Measurements from ENCODE around the gene DAPK1.

The DAPK1 gene

GRCh38 chr9:87676976-87677775 is 179.5 kb downstream of the DAPK1 start:
- DNase-seq, result no peak

- DNase-seq, result no peak
These were observed 180.3 kb downstream of the DAPK1 start for GRCh38 chr9:87677776-87678587.

GRCh38 chr9:87678650-87679355 is 181.1 kb downstream of the DAPK1 start:
- DNase-seq, result peak in 1 of 2 experiments; percentile 18

DNA sequence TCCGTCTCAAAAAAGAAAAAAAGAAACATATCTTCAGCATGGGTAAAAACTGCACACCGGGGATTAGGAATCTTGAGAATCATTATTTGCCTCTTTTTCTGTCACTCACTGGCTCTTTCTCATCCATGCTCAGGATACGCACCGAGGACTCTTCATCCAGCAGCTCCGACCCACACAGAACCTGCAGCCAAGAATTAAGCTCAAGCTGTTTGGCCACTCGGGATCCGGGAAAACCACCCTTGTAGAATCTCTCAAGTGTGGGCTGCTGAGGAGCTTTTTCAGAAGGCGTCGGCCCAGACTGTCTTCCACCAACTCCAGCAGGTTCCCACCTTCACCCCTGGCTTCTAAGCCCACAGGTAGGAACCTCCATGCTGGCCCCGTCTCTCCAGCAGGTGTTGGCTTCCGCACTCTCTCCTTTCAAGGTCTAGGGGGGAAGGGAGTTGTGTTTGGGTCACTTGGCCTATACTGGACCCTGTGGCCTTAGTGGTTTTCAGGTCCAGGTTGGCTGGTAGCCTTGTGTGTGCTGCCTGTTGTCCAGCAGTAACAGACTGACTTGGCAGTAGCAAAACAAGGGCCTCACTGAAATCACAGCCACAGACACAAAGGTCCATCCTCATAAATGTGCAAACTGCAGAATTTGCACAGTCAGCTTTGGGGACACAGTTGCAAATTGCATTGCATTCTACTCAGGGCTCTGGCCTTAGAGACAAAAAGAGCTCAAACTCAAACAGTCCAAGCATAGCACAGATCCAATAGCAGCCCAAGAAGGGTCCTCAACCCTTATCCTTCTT is 183.8 kb downstream of the DAPK1 start:
- DNase-seq, result no peak

DNA sequence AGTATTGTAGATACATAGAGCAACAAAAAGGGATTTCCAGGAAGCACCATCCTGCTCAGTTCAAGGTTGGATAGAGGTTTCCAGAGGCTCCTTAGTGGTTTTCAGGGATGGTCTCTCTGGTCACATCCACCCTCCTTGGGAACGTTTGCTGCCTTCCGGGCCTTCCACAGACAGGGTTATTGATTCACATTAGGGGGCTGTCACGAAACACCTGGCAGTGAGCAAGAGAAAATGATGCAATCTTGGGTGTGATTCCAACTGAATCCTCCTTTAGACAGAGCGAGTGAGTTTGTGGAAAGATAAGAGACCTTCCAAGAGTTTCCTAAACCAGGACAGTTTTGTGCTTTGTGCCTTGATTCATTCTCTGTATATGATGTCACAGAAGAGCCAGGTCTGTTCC is 184.4 kb downstream of the DAPK1 start:
- DNase-seq, result no peak

GRCh38 chr9:87682618-87683017 is 185.0 kb downstream of the DAPK1 start:
- DNase-seq, result no peak

DNA sequence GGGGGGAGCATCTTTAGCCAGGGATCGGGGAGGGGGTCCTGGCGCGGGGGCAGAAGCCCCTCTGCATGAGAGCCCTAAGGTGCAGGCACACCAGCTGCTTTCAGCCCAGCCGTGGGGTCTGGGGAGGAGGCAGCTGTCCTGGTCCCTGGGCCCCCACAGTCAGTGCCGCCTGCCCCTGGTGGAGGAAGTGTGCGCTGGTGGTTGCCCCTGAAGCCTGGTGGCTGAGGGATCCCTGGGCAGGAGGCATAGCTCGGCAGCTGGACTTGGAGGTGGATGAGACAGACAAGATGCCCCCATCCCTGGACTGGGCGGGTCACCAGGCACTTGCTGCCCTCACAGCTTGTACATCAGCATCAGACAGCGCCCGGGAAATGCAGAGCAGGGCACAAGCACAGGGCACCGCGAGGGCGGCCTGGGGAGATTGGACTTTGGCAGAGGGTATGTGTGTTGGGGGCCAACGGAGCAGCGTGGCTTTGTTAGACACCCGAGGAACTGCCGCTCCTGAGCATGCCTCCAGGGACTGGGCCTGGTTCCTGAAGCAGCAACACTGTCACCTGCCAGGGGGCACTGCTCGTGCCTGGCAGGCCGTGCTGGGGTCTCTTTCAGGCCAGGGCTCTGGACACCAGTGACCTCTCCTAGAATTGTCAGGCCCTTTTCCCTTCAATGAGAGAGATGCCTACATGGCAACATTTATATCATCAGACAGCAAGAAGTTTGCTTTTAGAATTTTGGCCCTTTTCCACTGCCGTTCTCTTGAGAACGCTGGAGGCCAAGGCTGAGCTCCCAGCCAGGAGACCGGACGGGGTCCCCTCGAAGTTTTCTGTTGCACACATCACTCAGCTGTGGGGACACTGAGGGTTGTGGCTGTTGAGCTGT is 186.3 kb downstream of the DAPK1 start:
- no peak for DNase-seq

- DNase-seq, result no peak
These were observed 187.1 kb downstream of the DAPK1 start for GRCh38 chr9:87684627-87685219.

GRCh38 chr9:87685441-87685840 is 187.8 kb downstream of the DAPK1 start:
- no peak for DNase-seq

- no peak for DNase-seq
These were observed 188.3 kb downstream of the DAPK1 start for GRCh38 chr9:87685871-87686519.

GRCh38 chr9:87686520-87687090 is 188.9 kb downstream of the DAPK1 start:
- no peak for DNase-seq

DNA sequence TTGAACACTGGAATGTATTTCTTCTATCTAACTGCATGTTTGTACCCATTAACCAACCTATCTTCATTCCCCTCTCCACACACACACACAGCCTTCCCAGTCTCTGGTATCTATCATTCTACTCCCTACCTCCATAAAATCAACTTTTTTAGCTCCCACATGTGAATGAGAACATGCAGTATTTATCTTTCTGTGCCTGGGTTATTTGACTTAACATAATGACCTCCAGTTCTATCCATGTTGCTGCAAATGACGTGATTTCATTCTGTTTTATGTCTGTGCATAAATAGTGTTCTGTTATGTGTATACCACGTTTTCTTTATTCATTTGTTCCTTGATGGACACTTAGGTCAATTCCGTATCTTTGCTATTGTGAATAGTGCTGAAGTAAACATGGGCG is 189.5 kb downstream of the DAPK1 start:
- DNase-seq, result no peak

DNA sequence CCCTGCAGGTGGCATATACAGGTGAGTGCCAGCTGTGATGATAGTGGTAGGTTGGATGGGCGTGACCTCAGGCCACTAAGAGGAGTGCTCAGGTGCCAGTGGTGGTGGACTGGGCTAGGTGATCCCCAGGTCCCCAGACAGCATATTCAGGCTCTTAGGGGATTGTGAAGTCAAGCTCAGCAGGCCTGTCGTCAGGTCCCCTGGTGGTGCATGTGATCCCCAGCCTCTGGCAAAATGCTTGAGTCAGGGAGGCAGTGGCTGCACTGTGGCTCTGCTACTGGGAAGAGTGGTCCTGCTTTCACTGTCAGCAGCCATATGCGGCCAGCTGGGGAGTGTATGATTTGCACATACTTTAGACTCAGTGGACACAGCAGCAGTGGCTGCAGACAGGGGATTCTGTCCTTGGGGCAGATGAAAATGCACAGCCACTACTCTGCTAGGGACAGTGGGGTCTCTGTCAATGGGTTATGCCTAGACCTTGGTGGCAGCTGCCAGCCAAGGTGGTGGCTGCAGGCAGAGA is 196.6 kb downstream of the DAPK1 start:
- DNase-seq, result no peak

DNA sequence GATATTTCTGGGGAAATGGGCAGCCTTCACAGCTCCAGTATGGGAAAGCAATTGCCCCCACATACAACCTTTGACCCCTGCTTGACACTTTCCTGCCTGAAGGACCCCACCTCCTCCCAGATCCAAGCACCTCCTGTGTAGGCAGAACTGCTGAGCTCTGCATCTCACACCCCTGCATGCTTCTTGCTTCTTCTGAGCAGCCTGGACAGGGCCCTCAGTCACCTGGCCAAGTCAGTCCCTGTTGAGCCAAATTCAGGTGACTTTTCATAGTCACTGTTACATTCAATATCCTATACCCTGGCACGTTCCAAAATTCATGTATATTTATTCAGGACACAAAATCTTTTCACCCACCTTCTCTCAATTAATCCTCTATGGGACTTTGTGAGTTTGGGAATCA is 197.9 kb downstream of the DAPK1 start:
- no peak for DNase-seq

GRCh38 chr9:87696641-87697040 is 199.0 kb downstream of the DAPK1 start:
- no peak for DNase-seq

- DNase-seq, result no peak
These were observed 200.6 kb downstream of the DAPK1 start for GRCh38 chr9:87698069-87698809.

DNA sequence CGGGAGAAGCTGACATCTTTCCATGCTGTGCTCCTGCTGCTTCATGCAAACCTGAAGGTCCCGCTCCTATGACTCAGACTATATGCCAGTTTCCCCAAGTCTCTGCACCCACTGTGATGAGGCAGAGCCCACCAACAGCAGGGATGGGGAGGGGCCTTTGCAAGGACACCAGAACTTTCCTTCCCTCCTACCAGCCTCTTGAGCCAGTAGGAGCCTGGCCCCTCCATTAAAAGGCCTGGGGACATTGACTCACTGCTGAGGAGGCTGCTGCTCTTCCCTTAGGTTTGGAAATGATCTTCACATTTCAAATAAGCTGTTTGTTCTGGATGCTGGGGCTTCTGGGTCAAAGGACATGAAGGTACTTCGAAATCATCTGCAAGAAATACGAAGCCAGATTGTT is 202.2 kb downstream of the DAPK1 start:
- no peak for DNase-seq

GRCh38 chr9:87701491-87701890 is 203.8 kb downstream of the DAPK1 start:
- DNase-seq, result no peak

DNA sequence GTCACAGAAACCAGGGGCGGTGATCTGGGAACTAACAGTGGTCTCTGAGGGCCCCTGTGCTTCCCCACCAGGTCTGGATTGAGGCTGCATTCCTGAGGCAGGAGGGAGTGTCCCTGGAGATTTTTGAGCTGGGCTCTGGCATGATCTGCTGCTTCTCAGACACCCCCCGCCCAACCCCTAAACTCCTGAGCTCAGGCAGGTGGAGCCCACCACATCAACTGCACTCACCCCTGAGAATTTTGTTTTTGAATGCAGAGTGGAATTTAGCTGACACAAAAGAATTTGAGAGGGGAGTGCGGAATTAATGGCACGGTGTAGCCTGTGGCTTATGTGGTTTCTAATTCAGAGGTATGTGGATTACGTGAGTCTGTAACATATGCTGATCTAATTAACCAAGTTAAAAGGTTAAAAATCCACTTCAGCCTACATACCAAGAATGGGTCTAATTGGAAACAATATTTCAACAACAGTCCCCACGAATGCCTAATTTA is 204.3 kb downstream of the DAPK1 start:
- DNase-seq, result no peak
